ENCODE data around the gene NHSL2. TPM values are rescaled to one million over a fixed set of nuclear protein-coding genes. Genes with fewer than 3 reads are reported as not detected.

NHSL2 gene
- total and polyA plus RNA-seq, 2 of the 13 experiments (the other 11 are each of a cell fraction or from before 2014, with no cell fraction given): not detected

- H2AFZ ChIP-seq (ENCODE audit: low read length): no peak overlapping the region
- no peak overlapping the region for H3K4me3 ChIP-seq (replicated peaks in 1 of 3; ENCODE audit: insufficient read depth in 1 of 3, low read depth in 2 of 3, low read length in 3 of 3)
- no peak for FAIRE-seq
- POLR2A ChIA-PET: no interaction called here
- no TSS peak for BruUV-seq (replicated peaks)
- H3K79me2 ChIP-seq (ENCODE audit: insufficient read depth, low read length): no peaks in the 10 kb centered on the region
- H3K9ac ChIP-seq (ENCODE audit: insufficient read depth, low read depth, low read length): no peak overlapping the region
- 10% methylated on average over 5 of the region's 5 CpGs for WGBS (ENCODE audit: low lambda C conversion rate)
- no peaks in the 10 kb centered on the region for H3K36me3 ChIP-seq (replicated peaks in 1 of 2; ENCODE audit: control insufficient read depth in 1 of 2, insufficient read depth in 2 of 2, low read length in 2 of 2)
- no peak overlapping the region for H3K27ac ChIP-seq (ENCODE audit: extremely low read length, insufficient read depth, low read length)
- H3K4me1 ChIP-seq (ENCODE audit: insufficient read depth, low read length): no peaks in the 10 kb centered on the region
- ATAC-seq: no peak
- no peaks in the 10 kb centered on the region for H3K27me3 ChIP-seq (ENCODE audit: control insufficient read depth in 1 of 2, insufficient read depth in 2 of 2, low read length in 2 of 2)
- H4K20me1 ChIP-seq (ENCODE audit: insufficient read depth, low read length): no peaks in the 10 kb centered on the region
- H3K9me3 ChIP-seq (ENCODE audit: low read length): no peaks in the 10 kb centered on the region
- in situ Hi-C loops (cut with HindIII; ENCODE audit: extremely low pct_ligation_motif_present, low pct_unique_long_range_greater_than_20kb) (no loop called here), intact Hi-C loops (cut with micrococcal nuclease; ENCODE audit: unreplicated experiment) (no loop called here)
- CTCF ChIA-PET (ENCODE audit: low intra/inter-chr PET ratio, low total read pairs): no interaction called here
- no peak overlapping the region for H3K4me2 ChIP-seq (ENCODE audit: low read depth, low read length)
- DNase-seq (ENCODE audit: low spot score): no peak
- TF ChIP-seq KDM6A (CRISPR knock-in tag; IDR thresholded peaks at IDR 0.05; ENCODE audit: low read depth) (no peak), TRIM24 (CRISPR knock-in tag; IDR thresholded peaks at IDR 0.05) (no peak), YEATS2 (CRISPR knock-in tag; IDR thresholded peaks at IDR 0.05; ENCODE audit: borderline replicate concordance) (no peak), ZNF30 (CRISPR knock-in tag; IDR thresholded peaks at IDR 0.05) (no peak), ZBTB34 (CRISPR knock-in tag; IDR thresholded peaks at IDR 0.05) (no peak), THAP9 (CRISPR knock-in tag; IDR thresholded peaks at IDR 0.05; ENCODE audit: borderline replicate concordance) (no peak), ZNF747 (CRISPR knock-in tag; IDR thresholded peaks at IDR 0.05; ENCODE audit: borderline replicate concordance) (no peak), WIZ (CRISPR knock-in tag; IDR thresholded peaks at IDR 0.05) (no peak), ZBTB14 (CRISPR knock-in tag; IDR thresholded peaks at IDR 0.05) (no peak), TOE1 (CRISPR knock-in tag; IDR thresholded peaks at IDR 0.05) (no peak)
Measured at GRCh38 chrX:71938371-71938770, 27.7 kb downstream of the NHSL2 start.

All from HepG2 (cell line).